Gastroesophageal sphincter (tissue), 3 donors: Measurements from ENCODE around the gene SLC22A6.

Experiments used
- CTCF ChIP-seq, 4 experiments: fragments of 200-600 bp in 2 of 4; fragments of 450-650 bp in 2 of 4; sonication (generic) in 1 of 4; IDR thresholded peaks; one replicate each; pipeline ENCODE4 v1.5.1; 2017 to 2019; ENCODE audit warnings: antibody characterized with exemption in 4 of 4, mild to moderate bottlenecking in 2 of 4, moderate library complexity in 2 of 4
- POLR2A ChIP-seq, 2 donors: fragments of 450-650 bp; IDR thresholded peaks; one replicate each; pipeline ENCODE4 v1.6.1; 2017; ENCODE audit warnings: antibody characterized with exemption in 2 of 2, mild to moderate bottlenecking in 2 of 2, moderate library complexity in 1 of 2
- POLR2AphosphoS5 ChIP-seq: sonication (generic); formaldehyde crosslinking; IDR thresholded peaks from one replicate; pipeline ENCODE4 v1.6.1; 2017; ENCODE audit warnings: antibody characterized with exemption

GRCh38 chr11:63014408-63015055, 29.8 kb upstream of the SLC22A6 start:
- TF ChIP-seq POLR2AphosphoS5 (no peak), POLR2A (IDR thresholded peaks at IDR 0.05) (no peak), CTCF (IDR thresholded peaks at IDR 0.05) (no peak)
